ENCODE data around the gene PRLH.

The PRLH gene

GRCh38 chr2:237567276-237568029, 1.1 kb downstream of the PRLH start:
- no peak for DNase-seq

GRCh38 chr2:237568121-237568660, 1.8 kb downstream of the PRLH start:
- no peak for DNase-seq

GRCh38 chr2:237569041-237569440, 2.7 kb downstream of the PRLH start:
- DNase-seq, result no peak

- no peak for DNase-seq
These were observed 3.5 kb downstream of the PRLH start for GRCh38 chr2:237569896-237570295.

GRCh38 chr2:237570776-237571335, 4.5 kb downstream of the PRLH start:
- DNase-seq, result no peak

GRCh38 chr2:237571551-237571950, 5.2 kb downstream of the PRLH start:
- DNase-seq, result no peak

- peak; percentile 69 for DNase-seq
These were observed 5.8 kb downstream of the PRLH start for GRCh38 chr2:237572021-237572741.

GRCh38 chr2:237572742-237573101, 6.3 kb downstream of the PRLH start:
- DNase-seq, result no peak

GRCh38 chr2:237573721-237574415, 7.5 kb downstream of the PRLH start:
- no peak for DNase-seq

- DNase-seq, result no peak
These were observed 8.1 kb downstream of the PRLH start for GRCh38 chr2:237574467-237574866.

- no peak for DNase-seq
These were observed 8.8 kb downstream of the PRLH start for GRCh38 chr2:237574894-237575868.

GRCh38 chr2:237575869-237576862, 9.8 kb downstream of the PRLH start:
- no peak for DNase-seq

GRCh38 chr2:237576974-237577373, 10.6 kb downstream of the PRLH start:
- DNase-seq, result no peak

- DNase-seq, result no peak
These were observed 11.1 kb downstream of the PRLH start for GRCh38 chr2:237577458-237577857.

GRCh38 chr2:237577956-237578870, 11.8 kb downstream of the PRLH start:
- DNase-seq, result no peak

- no peak for DNase-seq
These were observed 15.0 kb downstream of the PRLH start for GRCh38 chr2:237581326-237581725.

GRCh38 chr2:237581751-237582746, 15.7 kb downstream of the PRLH start:
- peak; percentile 39 for DNase-seq

Measured in CD4-positive, alpha-beta T cell treated with Interleukin-4 for 4 hours (primary cell).